Glutamatergic neuron (in vitro differentiated cells): ENCODE results near the gene DPF1. TPM values are rescaled to one million over a fixed set of nuclear protein-coding genes. Genes with fewer than 3 reads are reported as not detected.

Experiments used
- DNase-seq: peaks from one replicate; pipeline ENCODE4 v3.0.0; 2022
- H3K27ac Mint-ChIP-seq: one replicate; pipeline ENCODE4 v1.8.0; 2020; ENCODE audit warnings: mild to moderate bottlenecking, mixed read lengths, inconsistent platforms; ENCODE audit not compliant: unreplicated experiment
- H3K27me3 Mint-ChIP-seq: one replicate; pipeline ENCODE4 v1.8.0; 2020; ENCODE audit warnings: mild to moderate bottlenecking, moderate library complexity, mixed read lengths, inconsistent platforms; ENCODE audit not compliant: unreplicated experiment
- H3K36me3 Mint-ChIP-seq: one replicate; pipeline ENCODE4 v1.8.0; 2020; ENCODE audit warnings: mild to moderate bottlenecking, mixed read lengths, inconsistent platforms; ENCODE audit not compliant: unreplicated experiment
- H3K4me1 Mint-ChIP-seq: one replicate; pipeline ENCODE4 v1.8.0; 2020; ENCODE audit warnings: mild to moderate bottlenecking, low read depth, mixed read lengths, inconsistent platforms; ENCODE audit not compliant: unreplicated experiment
- H3K4me3 Mint-ChIP-seq: one replicate; pipeline ENCODE4 v1.8.0; 2020; ENCODE audit warnings: mild to moderate bottlenecking, mixed read lengths, inconsistent platforms; ENCODE audit not compliant: unreplicated experiment
- H3K9me3 Mint-ChIP-seq: one replicate; pipeline ENCODE4 v1.8.0; 2020; ENCODE audit warnings: mild to moderate bottlenecking, moderate library complexity, mixed read lengths, inconsistent platforms; ENCODE audit not compliant: unreplicated experiment
- CTCF ChIP-seq: fragments of 200-600 bp; sonication (generic); IDR thresholded peaks from one replicate; pipeline ENCODE4 v1.5.0; 2021; ENCODE audit not compliant: partially characterized antibody, unreplicated experiment
- total RNA-seq: library from RNA; stranded (reverse); fragmentation: NEBNext Ultra II Directional; extraction: Animal tissue kit (Norgen Biotek cat#: 25700); gene quantifications from one replicate; pipeline ENCODE4 v1.2.1, GENCODE V29; 2021; ENCODE audit not compliant: unreplicated experiment

DPF1 gene
- total RNA-seq, 1 donor from 2014 or later: 33.8 TPM

GRCh38 chr19:38170334-38170733 lies 53.7 kb downstream of the DPF1 start:
- no peak for TF ChIP-seq CTCF
- Mint-ChIP-seq H3K27ac (no peak overlapping the region), H3K36me3 (peaks cover 5% of the 10 kb centered on the region), H3K9me3 (peaks cover 12% of the 10 kb centered on the region), H3K27me3 (peaks cover 13% of the 10 kb centered on the region), H3K4me3 (no peak overlapping the region), H3K4me1 (peaks cover 4% of the 10 kb centered on the region)
- DNase-seq: no peak

- Mint-ChIP-seq H3K4me1 (peaks cover 4% of the 10 kb centered on the region), H3K9me3 (peaks cover 9% of the 10 kb centered on the region), H3K4me3 (no peak overlapping the region), H3K27ac (no peak overlapping the region), H3K36me3 (peaks cover 6% of the 10 kb centered on the region), H3K27me3 (peaks cover 13% of the 10 kb centered on the region)
- no peak for DNase-seq
- no peak for TF ChIP-seq CTCF
Measured at GRCh38 chr19:38168637-38169036, 55.4 kb downstream of the DPF1 start.

- no peak for DNase-seq
- Mint-ChIP-seq H3K27me3 (peaks cover 2% of the 10 kb centered on the region), H3K4me3 (no peak overlapping the region), H3K27ac (no peak overlapping the region), H3K36me3 (peaks cover 10% of the 10 kb centered on the region), H3K4me1 (no peaks in the 10 kb centered on the region), H3K9me3 (peaks cover 8% of the 10 kb centered on the region)
- TF ChIP-seq CTCF: no peak
Measured at GRCh38 chr19:38165335-38165734, 58.7 kb downstream of the DPF1 start.

GRCh38 chr19:38164526-38164925 lies 59.5 kb downstream of the DPF1 start:
- no peak for TF ChIP-seq CTCF
- no peak for DNase-seq

GRCh38 chr19:38163419-38164290 lies 60.4 kb downstream of the DPF1 start:
- H3K4me3 Mint-ChIP-seq: no peak overlapping the region
- H3K27ac Mint-ChIP-seq: no peak overlapping the region
- TF ChIP-seq CTCF: no peak
- H3K36me3 Mint-ChIP-seq: peaks cover 10% of the 10 kb centered on the region
- peaks cover 7% of the 10 kb centered on the region for H3K9me3 Mint-ChIP-seq
- peaks cover 2% of the 10 kb centered on the region for H3K27me3 Mint-ChIP-seq
- no peaks in the 10 kb centered on the region for H3K4me1 Mint-ChIP-seq
- DNase-seq: no peak

More at GRCh38 chr19:38164526-38164925, 59.5 kb downstream of the DPF1 start:
- H3K4me3 Mint-ChIP-seq: no peak overlapping the region
- H3K27ac Mint-ChIP-seq: no peak overlapping the region
- peaks cover 8% of the 10 kb centered on the region for H3K9me3 Mint-ChIP-seq
- no peaks in the 10 kb centered on the region for H3K4me1 Mint-ChIP-seq
- H3K36me3 Mint-ChIP-seq: peaks cover 10% of the 10 kb centered on the region
- peaks cover 2% of the 10 kb centered on the region for H3K27me3 Mint-ChIP-seq
